ENCODE measurements around the gene CATSPER1. TPM values are rescaled to one million over a fixed set of nuclear protein-coding genes. Genes with fewer than 3 reads are reported as not detected.

The CATSPER1 gene
- total RNA-seq, 4 donors from 2014 or later: 0.87 TPM; not detected in 3

GRCh38 chr11:66044757-66045156, 18.5 kb upstream of the CATSPER1 start:
- DNase-seq (ENCODE audit: low spot score in 2 of 2): no peak
- Histone ChIP-seq H3K9me3 (no peaks in the 10 kb centered on the region), H3K36me3 (no peaks in the 10 kb centered on the region), H3K4me1 (peaks cover 0 to 16% (median 6%) of the 10 kb centered on the region in 4 donors), H3K27me3 (peaks cover 0 to 23% of the 10 kb centered on the region in 2 donors), H3K27ac (no peak overlapping the region), H3K4me3 (no peak overlapping the region)
- TF ChIP-seq EP300 (IDR thresholded peaks at IDR 0.05): no peak
- TF ChIP-seq POLR2A (IDR thresholded peaks at IDR 0.05): no peak
- no peak for TF ChIP-seq CTCF (IDR thresholded peaks at IDR 0.05)
- 73 to 81% methylated on average over 5 to 6 of the region's 6 CpGs for WGBS, 2 donors

- Histone ChIP-seq H3K4me3 (no peak overlapping the region), H3K27me3 (peaks cover 0 to 10% of the 10 kb centered on the region in 2 donors), H3K27ac (no peak overlapping the region), H3K36me3 (no peaks in the 10 kb centered on the region), H3K4me1 (peaks cover 0 to 8% (median 3%) of the 10 kb centered on the region in 4 donors), H3K9me3 (no peaks in the 10 kb centered on the region)
- no peak for DNase-seq (ENCODE audit: low spot score in 2 of 2)
- TF ChIP-seq EP300 (IDR thresholded peaks at IDR 0.05): no peak
- no peak for TF ChIP-seq CTCF (IDR thresholded peaks at IDR 0.05)
- no peak for TF ChIP-seq POLR2A (IDR thresholded peaks at IDR 0.05)
- 96 to 97% methylated on average over 88 of the region's 88 CpGs for WGBS, 2 donors
These were observed 17.0 kb upstream of the CATSPER1 start for GRCh38 chr11:66042996-66043906.

DNA sequence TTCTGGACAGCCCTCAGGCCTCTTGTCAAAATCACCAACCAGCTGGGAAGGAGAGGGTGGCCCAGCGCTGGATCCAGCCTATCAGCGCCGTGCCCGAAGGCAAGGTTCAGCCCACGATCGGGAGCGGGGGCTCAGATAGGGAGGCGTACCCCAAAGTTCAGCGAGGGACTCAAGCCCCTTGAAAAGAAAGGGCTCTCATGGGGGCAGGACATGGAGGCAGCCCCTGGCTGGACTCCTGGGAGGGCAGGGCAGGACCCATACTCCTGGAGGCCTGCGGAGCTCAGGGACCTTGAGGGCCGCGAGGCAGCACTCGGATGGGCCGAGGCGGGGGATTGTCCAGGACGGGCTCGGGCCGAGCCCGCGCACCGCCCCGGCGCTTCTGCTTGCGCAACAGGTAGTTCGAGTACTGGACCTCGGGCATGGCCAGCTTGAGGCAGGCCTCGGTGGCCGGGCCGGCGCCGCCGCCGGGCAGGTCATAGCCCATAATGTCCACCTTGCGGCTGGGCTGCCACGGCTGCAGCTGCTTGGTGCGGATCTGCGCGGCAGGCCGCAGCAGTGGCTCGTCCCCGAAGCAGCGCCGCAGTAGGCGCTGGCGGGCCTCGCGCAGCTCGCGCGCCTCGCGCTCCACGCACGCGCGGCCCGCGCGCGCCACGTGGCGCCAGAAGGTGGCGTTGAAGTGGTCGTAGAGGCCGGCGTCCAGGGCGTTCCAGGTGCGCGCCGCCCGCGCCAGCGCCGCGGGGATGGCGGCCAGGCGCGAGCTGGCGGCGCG, 16.1 kb upstream of the CATSPER1 start:
- no peaks in the 10 kb centered on the region for H3K36me3 ChIP-seq
- H3K4me3 ChIP-seq: no peak overlapping the region
- WGBS, 2 donors: 95% methylated on average over 54 to 66 of the region's 81 CpGs
- H3K4me1 ChIP-seq: peaks cover 0 to 8% (median 3%) of the 10 kb centered on the region in 4 donors
- no peak overlapping the region for H3K27ac ChIP-seq
- no peak for TF ChIP-seq CTCF (IDR thresholded peaks at IDR 0.05)
- H3K27me3 ChIP-seq: peaks cover 0 to 4% of the 10 kb centered on the region in 2 donors
- no peaks in the 10 kb centered on the region for H3K9me3 ChIP-seq
- no peak for DNase-seq (ENCODE audit: low spot score in 2 of 2)

DNA sequence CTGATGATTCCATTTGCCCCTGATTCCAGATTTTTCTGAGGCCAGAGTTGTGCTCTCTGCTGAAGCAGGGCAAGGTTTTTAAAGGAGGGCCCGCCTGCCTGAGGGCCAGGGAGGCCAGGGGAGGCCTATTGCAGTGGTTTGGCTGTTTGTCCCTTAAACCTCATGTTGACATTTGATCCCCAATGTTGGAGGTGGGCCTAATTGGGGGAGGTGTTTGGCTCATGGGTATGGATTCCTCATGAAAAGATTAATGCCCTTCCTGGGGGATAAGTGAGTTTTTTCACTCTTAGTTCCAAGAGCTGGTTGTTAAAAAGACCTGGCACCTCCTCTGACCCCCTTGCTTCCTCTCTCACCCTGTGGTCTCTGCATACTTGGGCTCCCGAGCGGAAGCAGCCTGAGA, 13.5 kb upstream of the CATSPER1 start:
- peaks cover 0 to under 1% (median 0%) of the 10 kb centered on the region in 4 donors for H3K4me1 ChIP-seq
- no peak overlapping the region for H3K27ac ChIP-seq
- H3K27me3 ChIP-seq: no peaks in the 10 kb centered on the region
- WGBS, 2 donors: 55 to 75% methylated on average over 3 of the region's 3 CpGs
- no peaks in the 10 kb centered on the region for H3K9me3 ChIP-seq
- H3K36me3 ChIP-seq: no peaks in the 10 kb centered on the region
- TF ChIP-seq CTCF (IDR thresholded peaks at IDR 0.05): no peak
- no peak for TF ChIP-seq POLR2A (IDR thresholded peaks at IDR 0.05)
- no peak for TF ChIP-seq EP300 (IDR thresholded peaks at IDR 0.05)
- DNase-seq (ENCODE audit: low spot score in 2 of 2): no peak
- H3K4me3 ChIP-seq: no peak overlapping the region

DNA sequence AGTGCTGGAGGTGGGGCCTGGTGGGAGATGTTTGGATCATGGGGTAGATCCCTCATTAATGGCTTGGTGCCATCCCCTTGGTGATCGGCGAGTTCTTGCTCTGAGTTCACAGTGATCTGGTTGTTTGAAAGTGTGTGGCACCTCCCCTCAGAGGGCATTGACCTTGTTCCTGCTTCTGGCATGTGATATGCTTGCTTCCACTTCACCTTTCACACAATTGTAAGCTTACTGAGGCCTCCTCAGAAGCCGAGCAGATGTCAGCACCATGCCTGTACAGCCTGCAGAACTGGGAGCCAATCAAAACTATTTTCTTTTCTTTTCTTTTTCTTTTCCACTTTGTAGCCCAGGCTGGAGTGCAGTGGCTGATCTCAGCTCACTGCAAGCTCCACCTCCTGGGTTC, 11.0 kb upstream of the CATSPER1 start:
- Histone ChIP-seq H3K36me3 (no peaks in the 10 kb centered on the region), H3K4me1 (no peaks in the 10 kb centered on the region), H3K4me3 (no peak overlapping the region), H3K9me3 (no peaks in the 10 kb centered on the region), H3K27me3 (no peaks in the 10 kb centered on the region), H3K27ac (no peak overlapping the region)
- no peak for TF ChIP-seq POLR2A (IDR thresholded peaks at IDR 0.05)
- TF ChIP-seq CTCF (IDR thresholded peaks at IDR 0.05): no peak
- no peak for TF ChIP-seq EP300 (IDR thresholded peaks at IDR 0.05)
- DNase-seq (ENCODE audit: low spot score in 2 of 2): no peak
- WGBS, 2 donors: 82 to 91% methylated on average over 3 of the region's 3 CpGs
